Midbrain (tissue), 1 donor: ENCODE results near the gene SP7.
"Not testable (repeated sequence)": the region's sequence is repeated elsewhere in the genome, so short reads cannot be mapped to it uniquely, and the experiment has no call there.

Experiments
- DNase-seq: peaks from one replicate; lab custom pipeline; 2025; lab: John Stamatoyannopoulos, UW

The SP7 gene

DNA sequence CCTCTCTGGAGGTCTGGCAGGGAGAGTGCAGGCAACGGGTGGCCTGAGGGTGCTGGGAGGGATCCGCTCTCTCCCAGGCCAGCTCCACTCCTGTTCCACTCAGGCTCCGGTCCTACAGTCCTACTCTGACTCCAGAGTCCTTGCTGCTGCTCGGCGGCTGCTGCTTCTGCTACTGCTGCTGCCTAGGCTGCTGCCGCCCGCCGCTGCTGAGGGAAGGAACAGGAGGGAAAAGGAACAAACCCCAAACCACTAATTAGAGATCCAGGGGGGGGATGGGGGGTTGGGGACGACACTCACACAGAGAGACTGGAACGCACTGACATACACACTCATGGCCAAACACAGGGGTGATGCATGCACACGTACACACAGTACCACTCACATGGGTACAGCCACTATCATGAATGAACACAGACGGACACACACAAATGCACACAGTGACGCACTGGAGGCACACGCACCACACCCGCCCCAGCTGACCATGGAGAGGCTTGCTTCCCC is at the start of gene SP7:
Gene SP7 (minus strand): TSS at position 174 of the 501 bp plus-strand sequence. CDS start 708 bp downstream, outside the sequence.
- DNase-seq: no peak

DNA sequence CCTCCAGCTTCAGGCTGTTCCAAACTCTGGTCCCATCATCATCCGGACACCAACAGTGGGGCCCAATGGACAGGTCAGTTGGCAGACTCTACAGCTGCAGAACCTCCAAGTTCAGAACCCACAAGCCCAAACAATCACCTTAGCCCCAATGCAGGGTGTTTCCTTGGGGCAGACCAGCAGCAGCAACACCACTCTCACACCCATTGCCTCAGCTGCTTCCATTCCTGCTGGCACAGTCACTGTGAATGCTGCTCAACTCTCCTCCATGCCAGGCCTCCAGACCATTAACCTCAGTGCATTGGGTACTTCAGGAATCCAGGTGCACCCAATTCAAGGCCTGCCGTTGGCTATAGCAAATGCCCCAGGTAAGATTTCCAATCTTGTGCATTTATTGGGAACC is 47.1 kb upstream of the SP7 start:
- DNase-seq: no peak

DNA sequence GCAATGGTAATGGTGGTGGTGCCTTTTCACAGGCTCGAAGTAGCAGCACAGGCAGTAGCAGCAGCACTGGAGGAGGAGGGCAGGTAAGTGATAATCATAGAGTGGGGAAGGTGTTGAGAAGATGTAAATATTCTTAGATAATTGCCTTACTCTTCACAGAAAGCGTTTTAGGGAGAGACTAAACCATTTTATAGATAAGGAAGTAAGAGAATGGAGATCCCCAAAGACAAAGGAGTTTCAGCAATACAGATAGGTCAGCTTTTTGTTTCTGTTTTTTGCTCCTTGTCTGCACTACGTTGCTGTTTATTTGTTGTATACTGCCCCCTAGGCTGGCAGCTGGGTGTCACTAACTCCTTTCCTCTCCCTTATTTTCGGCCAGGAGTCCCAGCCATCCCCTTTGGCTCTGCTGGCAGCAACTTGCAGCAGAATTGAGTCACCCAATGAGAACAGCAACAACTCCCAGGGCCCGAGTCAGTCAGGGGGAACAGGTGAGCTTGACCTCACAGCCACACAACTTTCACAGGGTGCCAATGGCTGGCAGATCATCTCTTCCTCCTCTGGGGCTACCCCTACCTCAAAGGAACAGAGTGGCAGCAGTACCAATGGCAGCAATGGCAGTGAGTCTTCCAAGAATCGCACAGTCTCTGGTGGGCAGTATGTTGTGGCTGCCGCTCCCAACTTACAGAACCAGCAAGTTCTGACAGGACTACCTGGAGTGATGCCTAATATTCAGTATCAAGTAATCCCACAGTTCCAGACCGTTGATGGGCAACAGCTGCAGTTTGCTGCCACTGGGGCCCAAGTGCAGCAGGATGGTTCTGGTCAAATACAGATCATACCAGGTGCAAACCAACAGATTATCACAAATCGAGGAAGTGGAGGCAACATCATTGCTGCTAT is 45.8 kb upstream of the SP7 start:
- peak; percentile 58 for DNase-seq

DNA sequence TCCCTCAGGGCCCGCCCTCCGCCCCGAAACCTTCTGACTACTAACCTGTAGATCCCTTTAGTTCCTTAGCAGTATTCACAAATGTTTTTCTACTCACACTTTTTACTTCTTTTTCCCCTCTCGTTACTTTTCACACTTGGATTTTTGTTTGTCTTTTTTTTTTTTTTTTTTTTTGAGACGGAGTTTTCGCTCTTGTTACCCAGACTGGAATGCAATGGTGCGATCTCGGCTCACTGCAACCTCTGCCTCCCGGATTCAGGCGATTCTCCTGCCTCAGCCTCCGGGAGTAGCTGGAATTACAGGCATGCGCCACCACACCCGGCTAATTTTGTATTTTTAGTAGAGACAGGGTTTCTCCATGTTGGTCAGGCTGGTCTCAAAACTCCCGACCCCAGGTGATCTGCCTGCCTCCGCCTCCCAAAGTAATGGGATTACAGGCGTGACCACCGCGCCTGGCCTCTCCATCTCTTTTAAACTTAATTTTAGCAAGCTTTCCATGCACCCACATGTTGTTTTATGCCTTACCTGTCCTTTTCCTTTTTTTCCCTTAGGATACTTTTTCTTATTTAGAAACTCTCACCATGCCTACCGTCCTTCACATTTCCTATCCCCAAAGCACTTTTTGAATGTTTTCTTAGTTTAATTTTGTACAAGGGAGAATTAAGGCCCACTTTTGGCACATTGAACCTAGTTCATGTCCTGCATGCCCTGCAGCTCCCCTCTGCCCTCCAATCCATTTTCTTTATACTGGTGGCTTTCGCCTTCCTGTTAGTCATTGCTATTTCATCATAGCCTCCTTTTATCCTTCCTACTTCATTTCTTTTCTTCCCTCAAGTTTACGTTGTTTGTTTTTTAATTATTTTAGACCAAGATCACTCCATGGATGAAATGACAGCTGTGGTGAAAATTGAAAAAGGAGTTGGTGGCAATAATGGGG is 44.9 kb upstream of the SP7 start:
- no peak for DNase-seq

DNA sequence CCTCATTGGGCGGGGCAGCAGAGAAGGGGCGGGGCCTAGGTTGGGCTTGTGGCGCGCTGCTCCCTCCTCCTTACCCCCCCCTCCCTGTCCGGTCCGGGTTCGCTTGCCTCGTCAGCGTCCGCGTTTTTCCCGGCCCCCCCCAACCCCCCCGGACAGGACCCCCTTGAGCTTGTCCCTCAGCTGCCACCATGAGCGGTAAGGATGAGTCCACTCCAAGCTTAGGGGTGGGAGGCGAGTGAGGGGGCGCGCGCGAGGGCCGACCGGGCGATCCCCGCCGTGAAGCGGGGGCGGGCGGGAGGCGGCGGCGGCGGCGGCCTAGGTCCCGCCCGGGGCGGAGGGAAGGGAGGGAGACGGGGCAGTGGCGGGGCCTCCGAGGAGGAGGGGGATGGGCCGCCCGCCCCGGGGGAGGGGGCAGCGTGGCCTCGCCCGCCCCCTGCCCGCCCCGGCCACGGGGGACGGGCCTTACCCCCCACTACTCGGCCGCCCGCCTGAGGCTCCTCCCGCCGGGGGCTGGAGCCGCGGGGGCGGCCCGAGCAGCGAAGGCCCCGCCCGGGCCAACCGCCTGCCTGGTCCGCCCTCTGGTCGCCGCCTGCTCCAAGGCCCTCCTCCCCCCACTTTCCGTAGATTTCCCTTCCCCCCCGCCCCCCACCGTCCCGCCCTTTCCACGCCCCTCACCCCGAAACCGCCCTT is 44.1 kb upstream of the SP7 start, which contains the start of gene SP1:
Gene SP1 (plus strand): TSS at position 73 of the 690 bp plus-strand sequence. CDS start 116 bp downstream, at position 189.
- peak; percentile 83 for DNase-seq

DNA sequence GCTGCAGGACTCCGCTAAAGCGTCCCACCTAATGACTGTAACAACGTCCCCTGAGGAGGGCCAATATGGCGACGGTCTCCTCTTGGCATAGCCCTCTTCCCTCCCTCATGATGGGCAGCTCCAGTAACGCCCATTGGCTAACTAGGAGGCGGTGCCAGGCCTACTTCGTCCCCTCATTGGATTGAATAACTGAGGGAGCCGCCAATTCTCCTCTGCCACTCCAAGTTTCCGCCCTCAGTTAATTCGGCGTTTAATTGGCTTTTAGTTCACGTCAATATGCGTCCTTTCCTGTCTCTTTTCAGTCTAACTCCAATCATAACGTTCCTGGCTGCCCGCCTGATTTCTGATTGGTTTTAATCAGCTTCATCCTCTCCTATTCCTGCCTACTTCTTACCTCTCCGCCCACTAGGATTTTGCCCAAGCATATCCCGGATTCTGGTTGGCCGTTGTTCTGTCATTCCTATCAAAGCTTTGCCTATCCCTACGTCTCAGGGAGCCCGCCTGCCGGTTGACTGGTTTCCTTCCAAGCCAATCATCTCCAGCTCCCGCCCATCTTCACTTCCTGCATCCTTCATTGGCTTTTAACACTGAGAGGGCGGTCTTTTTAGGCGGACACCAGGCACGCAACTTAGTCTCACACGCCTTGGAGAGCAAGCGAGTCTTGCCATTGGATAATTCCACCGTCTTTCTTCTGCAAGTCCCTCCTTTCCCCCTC is 43.4 kb upstream of the SP7 start:
- DNase-seq: peak; percentile 100

DNA sequence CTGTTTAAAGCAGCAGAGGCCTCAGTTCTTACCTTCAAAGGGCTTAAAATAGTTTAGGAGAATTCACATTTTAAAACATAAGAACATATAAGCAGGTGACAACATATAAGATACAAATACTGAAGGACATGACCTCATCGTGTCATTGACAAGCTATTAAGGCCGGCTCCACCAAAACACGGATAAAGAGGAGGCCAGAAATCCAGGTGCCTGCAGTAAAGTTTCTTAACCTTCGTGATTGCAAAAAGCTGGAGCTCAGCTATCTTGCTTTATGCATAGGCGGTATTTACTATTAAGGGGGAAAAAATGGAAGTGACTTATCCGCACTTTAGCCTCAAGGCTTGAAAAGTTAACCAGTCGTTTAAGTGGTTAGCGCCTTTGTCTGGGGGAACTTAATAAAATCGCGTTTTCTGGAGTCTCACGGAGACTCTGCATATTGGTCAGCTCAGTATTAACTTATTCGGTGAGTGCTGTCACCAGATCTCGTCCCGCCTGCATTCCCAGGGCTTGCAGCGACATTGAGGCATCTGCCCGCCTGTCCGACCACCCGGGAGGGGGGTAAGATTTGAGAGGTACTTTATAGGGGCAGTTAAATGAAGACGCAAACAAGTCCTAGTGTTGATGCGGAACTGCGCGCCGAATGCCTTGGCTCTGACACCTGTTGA is 42.7 kb upstream of the SP7 start:
- no peak for DNase-seq

DNA sequence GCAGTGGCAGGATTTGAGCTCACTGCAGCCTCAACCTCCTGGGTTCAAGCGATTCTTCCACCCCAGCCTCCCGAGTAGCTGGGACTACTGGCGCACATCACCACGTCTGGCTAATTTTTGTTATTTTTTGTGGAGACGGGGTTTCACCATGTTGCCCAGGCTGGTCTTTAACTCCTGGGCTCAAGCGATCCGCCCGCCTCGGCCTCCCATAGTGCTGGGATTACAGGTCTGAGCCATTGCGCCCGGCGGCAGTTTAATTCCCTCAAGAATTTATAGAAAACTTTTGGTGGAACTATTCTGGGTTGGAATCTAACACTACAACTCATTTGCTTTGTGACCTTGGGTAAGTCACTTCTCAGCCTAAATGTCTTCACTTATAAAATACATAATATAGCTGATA is 42.1 kb upstream of the SP7 start:
- no peak for DNase-seq

DNA sequence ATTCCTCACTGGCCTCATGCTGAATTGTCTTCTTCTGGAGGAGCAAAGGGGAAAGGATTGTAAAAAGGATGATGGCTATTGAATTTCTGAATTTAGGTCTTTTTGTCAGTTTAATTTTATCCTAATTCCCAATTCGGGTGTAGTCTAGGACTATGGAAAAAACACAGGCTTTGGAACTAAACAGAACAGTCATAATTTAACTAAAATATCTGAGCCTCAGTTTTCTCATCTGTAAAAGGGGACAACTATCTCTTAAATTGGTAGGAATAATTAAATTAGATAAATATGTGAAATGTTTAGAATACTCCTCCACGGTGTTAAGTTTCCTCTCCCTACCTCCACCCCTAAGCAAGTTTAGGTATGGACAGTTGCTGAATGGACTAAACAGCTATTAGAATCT is 40.6 kb upstream of the SP7 start:
- no peak for DNase-seq

DNA sequence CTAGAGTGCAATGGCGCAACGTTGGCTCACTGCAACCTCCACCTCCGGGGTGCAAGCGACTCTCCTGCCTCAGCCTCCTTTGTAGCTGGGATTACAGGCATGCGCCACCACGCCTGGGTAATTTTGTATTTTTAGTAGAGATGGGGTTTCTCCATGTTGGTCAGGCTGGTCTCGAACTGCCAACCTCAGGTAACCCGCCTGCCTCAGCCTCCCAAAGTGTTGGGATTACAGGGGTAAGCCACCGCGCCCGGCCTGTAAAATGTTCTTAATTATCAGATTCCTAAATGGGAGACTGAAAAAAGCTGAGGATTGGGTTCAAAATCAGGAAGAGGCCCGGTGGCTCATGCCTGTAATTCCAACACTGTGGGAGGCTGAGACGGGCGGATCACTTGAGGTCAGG is 38.1 kb upstream of the SP7 start:
- DNase-seq: not testable (repeated sequence)

DNA sequence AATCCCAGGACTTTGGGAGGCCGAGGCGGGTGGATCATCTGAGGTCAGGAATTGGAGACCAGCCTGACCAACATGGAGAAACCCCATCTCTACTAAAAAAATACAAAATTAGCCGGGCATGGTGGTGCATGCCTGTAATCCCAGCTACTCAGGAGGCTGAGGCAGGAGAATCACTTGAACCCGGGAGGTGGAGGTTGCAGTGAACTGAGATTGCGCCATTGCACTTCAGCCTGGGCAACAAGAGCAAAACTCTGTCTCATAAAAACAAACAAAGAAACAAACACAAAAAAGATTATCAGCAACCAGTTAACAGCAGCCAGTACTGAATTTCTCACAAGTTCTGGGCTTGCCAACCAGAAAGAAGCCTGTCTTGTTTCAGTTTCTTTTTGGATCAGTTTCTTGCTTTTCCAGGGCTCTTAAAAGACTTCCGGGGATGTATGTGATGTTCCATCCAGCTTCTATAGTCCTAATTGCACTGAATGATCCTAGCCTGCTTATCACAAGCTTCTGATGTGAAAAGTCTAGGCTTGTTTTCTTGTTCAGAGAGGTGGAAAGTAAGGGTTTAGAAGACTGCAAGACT is 37.5 kb upstream of the SP7 start:
- not testable (repeated sequence) for DNase-seq

DNA sequence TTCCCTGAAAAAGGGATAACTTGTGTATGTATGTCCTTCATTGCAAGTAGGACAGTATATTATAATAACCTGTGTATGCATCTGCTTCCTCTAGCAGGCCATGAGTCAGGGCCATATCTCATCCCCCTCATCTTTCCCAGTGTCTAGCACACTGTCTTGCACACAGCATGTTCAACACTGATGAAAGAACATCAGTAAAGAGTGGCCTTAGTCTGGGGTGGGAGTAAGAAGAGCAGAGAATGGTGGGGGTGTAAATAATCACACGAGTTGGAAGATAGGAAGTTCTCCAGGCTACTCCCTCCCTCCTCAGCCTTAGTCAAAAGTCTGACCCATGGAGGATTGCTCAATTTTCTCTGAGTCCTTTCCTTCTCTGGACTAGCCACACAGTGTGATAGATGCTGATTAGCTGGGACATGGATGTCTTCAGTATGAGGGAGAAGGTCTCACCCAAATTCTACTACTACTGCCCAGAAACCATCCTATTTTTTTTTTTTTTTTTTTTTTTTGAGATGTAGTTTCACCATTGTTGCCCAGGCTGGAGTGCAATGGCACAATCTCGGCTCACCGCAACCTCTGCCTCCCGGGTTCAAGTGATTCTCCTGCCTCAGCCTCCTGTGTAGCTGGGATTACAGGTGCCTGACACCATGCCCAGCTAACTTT is 29.2 kb upstream of the SP7 start:
- no peak for DNase-seq

DNA sequence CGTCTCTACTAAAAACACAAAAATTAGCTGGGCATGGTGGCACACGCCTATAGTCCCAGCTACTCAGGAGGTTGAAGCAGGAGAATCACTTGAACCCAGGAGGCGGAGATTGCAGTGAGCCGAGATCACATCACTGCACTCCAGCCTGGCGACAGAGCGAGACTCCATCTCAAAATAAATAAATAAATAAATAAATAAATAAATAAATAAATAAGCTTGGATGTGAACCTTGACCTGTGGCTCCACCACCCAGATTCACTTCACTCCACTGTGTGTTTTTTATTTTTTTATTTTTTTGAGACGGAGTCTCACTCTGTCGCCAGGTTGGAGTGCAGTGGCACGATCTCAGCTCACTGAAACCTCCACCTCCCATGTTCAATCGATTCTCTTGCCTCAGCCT is 25.5 kb upstream of the SP7 start:
- not testable (repeated sequence) for DNase-seq

DNA sequence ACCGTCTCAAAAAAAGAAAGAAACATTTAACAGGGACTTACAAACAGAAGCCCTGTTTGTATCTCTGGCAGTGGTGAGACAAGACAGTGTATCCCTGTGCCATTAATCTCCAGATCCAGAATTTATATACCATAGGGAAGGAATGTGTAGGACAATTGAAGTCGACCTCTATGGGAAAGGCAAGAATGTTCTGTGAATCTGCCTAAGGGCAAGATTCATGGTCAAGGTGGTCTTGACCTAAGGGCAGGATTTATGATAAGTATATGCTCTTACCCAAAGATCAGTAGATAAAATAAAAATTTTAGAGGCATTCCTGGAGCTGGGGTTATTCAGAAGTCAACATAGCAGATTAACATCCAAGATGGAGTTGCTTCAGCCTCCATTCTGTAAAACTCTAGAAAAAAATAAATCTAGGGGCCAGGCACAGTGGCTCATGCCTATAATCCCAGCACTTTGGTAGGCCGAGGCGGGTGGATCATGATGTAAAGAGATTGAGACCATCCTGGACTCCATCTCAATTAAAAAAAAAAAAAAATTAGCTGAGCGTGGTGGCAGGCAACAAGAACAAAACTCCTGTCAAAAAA is 22.8 kb upstream of the SP7 start:
- DNase-seq: no peak

DNA sequence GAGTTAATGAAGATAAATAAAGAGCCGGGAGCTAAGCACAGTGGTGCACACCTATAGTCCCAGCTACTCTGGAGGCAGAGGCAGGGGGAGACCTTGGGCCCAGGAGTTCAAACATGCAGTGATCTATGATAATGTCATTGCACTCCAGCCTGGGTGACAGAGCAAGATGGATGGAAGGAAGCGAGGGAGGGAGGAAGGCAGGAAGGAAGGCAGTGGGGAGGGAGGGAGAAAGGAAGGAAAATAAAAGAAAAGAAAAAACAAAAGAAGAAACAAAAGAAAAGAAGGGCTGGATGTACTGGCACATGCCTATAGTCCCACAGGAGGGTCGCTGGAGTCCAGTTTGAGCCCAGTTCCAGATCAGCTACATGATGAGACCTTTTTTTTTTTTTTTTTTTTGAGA is 19.0 kb upstream of the SP7 start:
- no peak for DNase-seq

DNA sequence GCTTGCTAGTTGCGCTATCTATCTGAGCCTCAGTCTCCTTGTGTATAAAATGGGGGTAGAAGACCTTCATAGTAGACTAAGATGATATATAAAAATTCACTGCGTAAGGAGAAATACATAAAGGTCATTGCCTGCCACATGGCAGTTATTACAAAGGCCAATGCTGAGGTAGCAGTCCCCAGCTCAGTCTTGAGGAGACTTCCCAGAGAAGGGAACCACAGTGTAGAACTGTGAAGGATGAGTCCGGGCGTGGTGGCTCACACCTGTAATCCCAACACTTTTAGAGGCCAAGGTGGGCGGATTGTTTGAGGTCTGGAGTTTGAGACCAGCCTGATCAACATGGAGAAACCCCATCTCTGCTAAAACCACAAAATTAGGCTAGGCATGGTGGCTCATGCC is 17.1 kb upstream of the SP7 start:
- no peak for DNase-seq

DNA sequence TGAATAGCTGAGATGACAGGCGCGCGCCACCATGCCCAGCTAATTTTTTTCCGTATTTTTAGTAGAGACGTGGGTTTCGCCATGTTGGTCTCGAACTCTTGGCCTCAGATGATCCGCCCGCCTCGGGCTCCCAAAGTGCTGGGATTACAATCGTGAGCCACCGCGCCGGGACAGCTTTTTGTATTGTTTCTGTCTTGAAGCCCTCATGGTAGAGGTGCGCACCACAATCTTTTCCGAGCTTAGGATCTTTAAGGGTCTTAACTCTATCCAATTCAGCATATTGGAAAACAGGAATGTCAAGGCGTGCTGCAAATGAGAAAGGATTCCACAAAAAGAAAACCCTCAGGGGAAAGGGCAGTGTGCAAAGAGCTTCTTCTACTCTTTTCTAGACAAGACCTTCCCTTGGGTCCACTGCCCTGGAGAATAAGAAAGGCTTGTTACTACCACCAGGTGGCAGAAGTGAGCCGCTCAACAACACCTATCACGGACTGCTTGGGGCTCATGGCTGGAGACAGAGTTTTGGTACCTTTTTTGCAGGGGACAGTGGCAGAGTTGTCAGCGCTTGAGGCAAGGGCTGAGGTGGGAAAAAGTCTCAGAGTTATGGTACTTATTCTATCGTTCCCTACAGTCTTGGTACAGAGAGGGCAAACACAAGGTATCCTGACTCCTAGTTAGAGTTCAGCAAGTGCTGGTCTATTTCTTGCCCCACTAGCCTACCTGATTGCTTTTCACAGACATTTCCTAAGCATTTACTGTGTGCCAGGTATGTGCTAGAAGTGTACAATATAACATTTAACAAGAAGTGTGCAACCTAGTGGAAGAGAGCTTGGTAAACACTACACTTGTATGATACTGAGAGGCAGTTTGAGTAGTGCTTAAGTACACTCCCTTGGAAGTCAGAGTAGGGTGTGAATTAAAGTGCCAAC is 16.4 kb upstream of the SP7 start:
- DNase-seq: peak; percentile 83

DNA sequence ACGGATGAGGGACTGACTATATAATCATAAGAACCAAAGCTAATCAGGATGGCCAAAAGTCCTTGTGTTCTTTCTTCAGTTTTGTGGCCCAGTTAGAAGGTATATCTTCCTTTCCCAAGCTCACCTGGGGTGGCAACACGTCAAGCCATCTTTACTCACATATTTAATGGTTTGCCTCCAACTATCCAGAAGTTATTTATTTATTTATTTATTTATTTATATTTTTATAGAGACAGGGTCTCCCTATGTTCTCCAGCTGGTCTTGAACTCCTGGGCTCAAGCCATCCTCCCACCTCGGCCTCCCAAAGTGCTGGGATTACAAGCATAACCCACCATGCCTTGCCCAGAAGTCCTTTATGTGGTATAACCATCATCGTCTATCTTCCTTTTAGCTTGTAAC is 11.8 kb upstream of the SP7 start:
- no peak for DNase-seq
